A549 (cell line): ENCODE measurements around the gene MESP2. TPM values are rescaled to one million over a fixed set of nuclear protein-coding genes. Genes with fewer than 3 reads are reported as not detected.

ENCODE experiments used
- ATAC-seq, 2 experiments: fragments of 200-7000 bp in 1 of 2; fragments of >200 bp in 1 of 2; cut with Nextera tagmentation in 1 of 2; cut with Tn5 transposase in 1 of 2; 3 replicates each; pipeline versions ENCODE4 v1.8.0 to v1.9.1; 2018 to 2020; ENCODE audit warnings: mild to moderate bottlenecking in 1 of 2, moderate library complexity in 1 of 2
- CTCF ChIA-PET: fragments of 300-600 bp; sonication (Branson Sonifier 250); formaldehyde crosslinking; extraction: SDS; loops from one replicate; lab custom pipeline; 2021; ENCODE audit warnings: antibody characterized with exemption, inconsistent platforms; lab: Yijun Ruan, JAX
- POLR2A ChIA-PET: fragments of 350-600 bp; formaldehyde crosslinking; extraction: SDS; loops from one replicate; lab custom pipeline; 2021; ENCODE audit warnings: antibody characterized with exemption, inconsistent platforms; lab: Yijun Ruan, JAX
- DNase-seq, 2 experiments: peaks; one replicate each; pipeline versions ENCODE4 v3.0.0 to v3.0.0-alpha.2; 2011 to 2016; ENCODE audit warnings: low read depth in 1 of 2, low spot score in 1 of 2
- FAIRE-seq: peaks from 2 replicates; lab custom pipeline; 2011; peaks lifted over from hg19 to GRCh38; lab: Jason Lieb, UNC
- H3K27ac ChIP-seq, 2 experiments: fragments of >200 bp; sonication (Bioruptor Twin); formaldehyde crosslinking; 3 replicates each; pipeline ENCODE4 v1.5.1; 2016 to 2017
- H3K4me1 ChIP-seq: fragments of >200 bp; sonication (Bioruptor Twin); formaldehyde crosslinking; 3 replicates; pipeline ENCODE4 v1.6.1; 2016
- H3K4me2 ChIP-seq: fragments of >200 bp; sonication (Bioruptor Twin); formaldehyde crosslinking; 3 replicates; pipeline ENCODE4 v1.6.1; 2016
- H3K4me3 ChIP-seq: fragments of >200 bp; sonication (Bioruptor Twin); formaldehyde crosslinking; 3 replicates; pipeline ENCODE4 v1.5.1; 2016
- H3K9me3 ChIP-seq: fragments of >200 bp; sonication (Bioruptor Twin); formaldehyde crosslinking; 3 replicates; pipeline ENCODE4 v1.6.1; 2016
- ATOH8 ChIP-seq: fragments of 250-450 bp; sonication (Bioruptor Pico); IDR thresholded peaks from 2 replicates; pipeline ENCODE4 v1.5.0; 2020; ENCODE audit warnings: low read depth, mild to moderate bottlenecking, moderate library complexity
- BHLHE40 ChIP-seq: IDR thresholded peaks from 2 replicates; pipeline ENCODE4 v1.6.1; 2012; ENCODE audit warnings: low read depth, low read length, inconsistent platforms
- CBX2 ChIP-seq: fragments of 200-600 bp; sonication (generic); IDR thresholded peaks from 2 replicates; pipeline ENCODE4 v1.6.1; 2016; ENCODE audit warnings: low read depth, mild to moderate bottlenecking, borderline replicate concordance
- CEBPB ChIP-seq, 2 experiments: fragments of >200 bp in 1 of 2; sonication (Bioruptor Twin) in 1 of 2; formaldehyde crosslinking in 1 of 2; IDR thresholded peaks; 2 replicates each; pipeline ENCODE4 v1.6.1; 2012 to 2016
- CHD2 ChIP-seq: fragments of 150-350 bp; IDR thresholded peaks from 2 replicates; pipeline ENCODE4 v1.6.1; 2014; ENCODE audit warnings: low read length; ENCODE audit not compliant: partially characterized antibody
- E2F6 ChIP-seq: IDR thresholded peaks from 2 replicates; pipeline ENCODE4 v1.6.1; 2012; ENCODE audit warnings: low read depth, borderline replicate concordance
- EHMT2 ChIP-seq: fragments of 200-600 bp; sonication (generic); IDR thresholded peaks from 2 replicates; pipeline ENCODE4 v1.6.1; 2016; ENCODE audit warnings: antibody characterized with exemption, low read depth, mild to moderate bottlenecking, moderate library complexity
- EP300 ChIP-seq, 2 experiments: fragments of >200 bp; sonication (Bioruptor Twin); formaldehyde crosslinking; IDR thresholded peaks; 2 replicates in 1 of 2; 3 replicates in 1 of 2; pipeline ENCODE4 v1.6.1; 2016 to 2017
- ESRRA ChIP-seq: fragments of 150-350 bp; IDR thresholded peaks from 2 replicates; pipeline ENCODE4 v1.6.1; 2014; ENCODE audit warnings: mild to moderate bottlenecking, low read length, borderline replicate concordance
- FOSL2 ChIP-seq, 2 experiments: fragments of 450-650 bp in 1 of 2; fragments of >200 bp in 1 of 2; sonication (Bioruptor Twin) in 1 of 2; formaldehyde crosslinking; IDR thresholded peaks; 2 replicates each; pipeline versions ENCODE4 v1.5.0 to v1.6.1; 2016 to 2020; ENCODE audit warnings: mild to moderate bottlenecking in 1 of 2, moderate library complexity in 1 of 2
- HDAC2 ChIP-seq: fragments of 200-600 bp; sonication (generic); IDR thresholded peaks from 2 replicates; pipeline ENCODE4 v1.6.1; 2016
- HES2 ChIP-seq: fragments of >200 bp; sonication (Bioruptor Twin); formaldehyde crosslinking; IDR thresholded peaks from 2 replicates; pipeline ENCODE4 v1.6.1; 2016
- HEYL ChIP-seq: fragments of 250-450 bp; sonication (Bioruptor Pico); IDR thresholded peaks from 2 replicates; pipeline ENCODE4 v1.8.0; 2021; ENCODE audit warnings: mild to moderate bottlenecking, moderate library complexity
- HOXB5 ChIP-seq: fragments of 250-450 bp; sonication (Bioruptor Pico); IDR thresholded peaks from 2 replicates; pipeline ENCODE4 v1.5.0; 2020; ENCODE audit warnings: mild to moderate bottlenecking, moderate library complexity
- JUNB ChIP-seq: fragments of >200 bp; sonication (Bioruptor Twin); formaldehyde crosslinking; IDR thresholded peaks from 2 replicates; pipeline ENCODE4 v1.6.1; 2016
- MAFK ChIP-seq: fragments of 450-650 bp; IDR thresholded peaks from 2 replicates; pipeline ENCODE4 v1.6.1; 2014; ENCODE audit not compliant: partially characterized antibody
- MYC ChIP-seq: IDR thresholded peaks from 2 replicates; pipeline ENCODE4 v1.6.1; 2012; ENCODE audit warnings: mild to moderate bottlenecking, inconsistent platforms, low read length, improper control_type of control experiment, borderline replicate concordance
- NFE2L2 ChIP-seq: fragments of 150-350 bp; conservative IDR thresholded peaks from 2 replicates; pipeline ENCODE4 v1.6.1; 2014; ENCODE audit warnings: low read length
- NPAS2 ChIP-seq: fragments of 250-450 bp; sonication (Bioruptor Pico); IDR thresholded peaks from 2 replicates; pipeline ENCODE4 v1.8.0; 2022; ENCODE audit warnings: mild to moderate bottlenecking, moderate library complexity, borderline replicate concordance
- NR3C1 ChIP-seq: fragments of >200 bp; sonication (Bioruptor Twin); formaldehyde crosslinking; IDR thresholded peaks from 3 replicates; pipeline ENCODE4 v1.6.1; 2017
- PBX3 ChIP-seq: IDR thresholded peaks from 2 replicates; pipeline ENCODE4 v1.6.1; 2012
- POLR2A ChIP-seq: IDR thresholded peaks from 2 replicates; pipeline ENCODE4 v1.6.1; 2012; ENCODE audit warnings: mild to moderate bottlenecking, low read length
- POLR2AphosphoS2 ChIP-seq: conservative IDR thresholded peaks from 2 replicates; pipeline ENCODE4 v1.6.1; 2012; ENCODE audit warnings: low read length, improper control_type of control experiment, inconsistent platforms
- RFX5 ChIP-seq: fragments of 450-650 bp; IDR thresholded peaks from 2 replicates; pipeline ENCODE4 v1.7.1; 2014; ENCODE audit warnings: antibody characterized with exemption, mild to moderate bottlenecking, moderate library complexity
- SMC3 ChIP-seq: fragments of >200 bp; sonication (Bioruptor Twin); formaldehyde crosslinking; IDR thresholded peaks from 3 replicates; pipeline ENCODE4 v1.6.1; 2018; ENCODE audit warnings: inconsistent platforms
- SREBF2 ChIP-seq: fragments of 450-650 bp; IDR thresholded peaks from 2 replicates; pipeline ENCODE4 v1.6.1; 2014; ENCODE audit warnings: mild to moderate bottlenecking, moderate library complexity
- TFCP2L1 ChIP-seq: fragments of 250-450 bp; sonication (Bioruptor Pico); IDR thresholded peaks from 2 replicates; pipeline ENCODE4 v1.5.0; 2021; ENCODE audit warnings: mild to moderate bottlenecking
- TP53 ChIP-seq: fragments of 250-450 bp; sonication (Bioruptor Pico); IDR thresholded peaks from 2 replicates; pipeline ENCODE4 v1.5.0; 2021; ENCODE audit warnings: mild to moderate bottlenecking, moderate library complexity
- ZC3H11A ChIP-seq: fragments of 450-650 bp; IDR thresholded peaks from 2 replicates; pipeline ENCODE4 v1.6.1; 2014; ENCODE audit warnings: antibody characterized with exemption, mild to moderate bottlenecking
- ZNF302 ChIP-seq: fragments of 250-450 bp; sonication (Bioruptor Pico); IDR thresholded peaks from 2 replicates; pipeline ENCODE4 v1.9.0; 2021; ENCODE audit warnings: inconsistent platforms, mild to moderate bottlenecking, moderate library complexity
- ZSCAN20 ChIP-seq: fragments of 250-450 bp; sonication (Bioruptor Pico); IDR thresholded peaks from 2 replicates; pipeline ENCODE4 v1.8.0; 2022; ENCODE audit warnings: mild to moderate bottlenecking, moderate library complexity
- WGBS: methylation state at CpG from one replicate; pipeline ENCODE4 v1.1.6; 2017; ENCODE audit errors: missing lambda C conversion rate; 5-methylcytosine and 5-hydroxymethylcytosine counted together
- polyA plus RNA-seq, 4 experiments: library from polyadenylated mRNA; depleted of rRNA in 3 of 4; stranded (reverse); fragments of >200 nt; fragmentation: RNase III in 1 of 4; extraction: RNeasy Plus Mini Kit Qiagen cat#74134 plus additional on column Dnase treatment in 1 of 4; gene quantifications; 2 replicates in 3 of 4; 3 replicates in 1 of 4; pipeline ENCODE4 v1.2.3, GENCODE V29; 2011 to 2017

MESP2 gene
- polyA plus RNA-seq, 2 of the 4 experiments (the other 2 are of a cell fraction), result 0.22 to 0.57 TPM

GRCh38 chr15:89768071-89768500, 8.0 kb upstream of the MESP2 start:
- 76% methylated on average over 5 of the region's 7 CpGs for WGBS
- POLR2A ChIA-PET, result interaction anchor here (0.6 kb wide), 1 partner anchor 31 kb away, joined by 3 read pairs; no protein-coding TSS in a partner anchor

GRCh38 chr15:89769366-89769765, 6.8 kb upstream of the MESP2 start:
- ChIA-PET CTCF (interaction anchor here (1.1 to 12.4 kb wide), 5 partner anchors 12 to 120 kb away, joined by 3 to 222 read pairs (median 11); partner anchors contain the start of gene MESP1), POLR2A (no interaction called here)

More at GRCh38 chr15:89768071-89768500, 8.0 kb upstream of the MESP2 start:
- DNase-seq, result no peak
- no peaks in the 10 kb centered on the region for H3K9me3 ChIP-seq
- CTCF ChIA-PET, result interaction anchor here (0.7 to 12.4 kb wide), 17 partner anchors 9 to 204 kb away, joined by 3 to 222 read pairs (median 3); partner anchors contain the start of gene MESP1
- TF ChIP-seq ATOH8, result no peak
- no peak for TF ChIP-seq CBX2
- no peak for TF ChIP-seq NPAS2 (CRISPR knock-in tag)
- no peak for TF ChIP-seq TFCP2L1 (CRISPR knock-in tag)
- no peak for TF ChIP-seq ZNF302 (CRISPR knock-in tag)
- TF ChIP-seq MAFK, result no peak
- no peak for TF ChIP-seq HES2
- TF ChIP-seq POLR2AphosphoS2, result no peak
- TF ChIP-seq EHMT2, result no peak
- TF ChIP-seq ESRRA, result no peak
- no peak for TF ChIP-seq ZC3H11A
- no peak for TF ChIP-seq FOSL2 (IDR thresholded peaks at IDR 0.05)
- no peak for TF ChIP-seq FOSL2 (CRISPR knock-in tag; IDR thresholded peaks at IDR 0.05)
- TF ChIP-seq EP300 (IDR thresholded peaks at IDR 0.05), result no peak
- TF ChIP-seq POLR2A, result no peak
- TF ChIP-seq ZSCAN20 (CRISPR knock-in tag), result no peak
- TF ChIP-seq BHLHE40, result no peak
- no peak for TF ChIP-seq PBX3
- TF ChIP-seq SREBF2, result no peak
- no peak for TF ChIP-seq HEYL (CRISPR knock-in tag)
- TF ChIP-seq, all 56 proteins: peak for 0
- Histone ChIP-seq H3K4me1 (peaks cover 15% of the 10 kb centered on the region), H3K27ac (peak overlapping the region in 1 of 2 experiments; percentile 42; a peak in 1 of 6 replicates), H3K4me3 (no peak overlapping the region), H3K4me2 (no peak overlapping the region)
- ATAC-seq (peak in 1 of 2 experiments; percentile 17; a peak in 2 of 6 replicates), FAIRE-seq (no peak)

GRCh38 chr15:89770041-89770440, 6.1 kb upstream of the MESP2 start:
- no peak for ATAC-seq
- no peak for TF ChIP-seq ESRRA
- no peak for TF ChIP-seq FOSL2 (IDR thresholded peaks at IDR 0.05)
- no peak for TF ChIP-seq FOSL2 (CRISPR knock-in tag; IDR thresholded peaks at IDR 0.05)
- TF ChIP-seq E2F6, result no peak
- TF ChIP-seq JUNB, result no peak
- TF ChIP-seq SMC3, result no peak
- TF ChIP-seq PBX3, result no peak
- TF ChIP-seq, all 56 proteins: peak for 0
- no peaks in the 10 kb centered on the region for H3K9me3 ChIP-seq
- DNase-seq (no peak), FAIRE-seq (no peak)
- ChIA-PET CTCF (interaction anchor here (0.6 to 12.4 kb wide), 6 partner anchors 13 to 523 kb away, joined by 3 to 222 read pairs (median 8); partner anchors contain the start of gene MESP1), POLR2A (no interaction called here)
- H3K4me1 ChIP-seq, result peaks cover 18% of the 10 kb centered on the region
- H3K27ac ChIP-seq, result no peak overlapping the region
- no peak overlapping the region for H3K4me3 ChIP-seq
- 68% methylated on average over 3 of the region's 3 CpGs for WGBS
- no peak overlapping the region for H3K4me2 ChIP-seq

More at GRCh38 chr15:89769366-89769765, 6.8 kb upstream of the MESP2 start:
- Histone ChIP-seq H3K4me1 (peaks cover 18% of the 10 kb centered on the region), H3K4me2 (no peak overlapping the region), H3K27ac (no peak overlapping the region), H3K9me3 (no peaks in the 10 kb centered on the region), H3K4me3 (no peak overlapping the region)
- ATAC-seq, result no peak
- no peak for DNase-seq
- no peak for FAIRE-seq
- 87% methylated on average over 3 of the region's 3 CpGs for WGBS
- TF ChIP-seq NR3C1 (no peak), ZNF302 (CRISPR knock-in tag) (no peak), TP53 (CRISPR knock-in tag) (no peak), HDAC2 (no peak), RFX5 (no peak), EHMT2 (no peak), NFE2L2 (no peak), HOXB5 (CRISPR knock-in tag) (no peak), CHD2 (no peak), MYC (no peak), CEBPB (IDR thresholded peaks at IDR 0.05) (no peak), HEYL (CRISPR knock-in tag) (no peak), TFCP2L1 (CRISPR knock-in tag) (no peak), SMC3 (no peak), CBX2 (no peak)
